IMR-90 (cell line): Measurements from ENCODE around the gene HAGHL. TPM values are rescaled to one million over a fixed set of nuclear protein-coding genes. Genes with fewer than 3 reads are reported as not detected.

Experiments used
- ATAC-seq: fragments of 200-7000 bp; cut with Tn5 transposase; 2 replicates; pipeline ENCODE4 v1.9.1; 2020; ENCODE audit warnings: low read depth, mild to moderate bottlenecking, moderate library complexity
- BruUV-seq: library from RNA; stranded (reverse); fragments of 400-500 nt; replicated peaks from 2 replicates; lab custom pipeline; 2021; lab: Mats Ljungman, UMichigan
- CTCF ChIA-PET: fragments of 300-600 bp; formaldehyde crosslinking; extraction: SDS; loops from one replicate; lab custom pipeline; 2021; ENCODE audit warnings: antibody characterized with exemption; lab: Yijun Ruan, JAX
- POLR2A ChIA-PET: fragments of 300-600 bp; sonication (Branson Sonifier 250); formaldehyde crosslinking; loops from one replicate; lab custom pipeline; 2022; ENCODE audit warnings: antibody characterized with exemption; ENCODE audit not compliant: unreplicated experiment; lab: Charles Lee
- DNase-seq: peaks from one replicate; pipeline ENCODE4 v3.0.0; 2013
- H2AFZ ChIP-seq: replicated peaks from 2 replicates; pipeline ENCODE3; 2013; ENCODE audit warnings: low read length, mild to moderate bottlenecking; ENCODE audit not compliant: poor library complexity
- H2AK5ac ChIP-seq: 2 replicates; pipeline ENCODE4 v1.6.1; 2013; ENCODE audit warnings: low read depth, low read length, inconsistent platforms
- H2AK9ac ChIP-seq: replicated peaks from 2 replicates; pipeline ENCODE3; 2013; ENCODE audit warnings: mild to moderate bottlenecking, low read depth, low read length, moderate library complexity; ENCODE audit not compliant: poor library complexity
- H2BK120ac ChIP-seq: 2 replicates; pipeline ENCODE4 v1.6.1; 2013; ENCODE audit warnings: low read depth, low read length, inconsistent platforms
- H2BK15ac ChIP-seq: 3 replicates; pipeline ENCODE4 v1.6.1; 2013; ENCODE audit warnings: low read depth, low read length, inconsistent platforms
- H2BK20ac ChIP-seq: 2 replicates; pipeline ENCODE4 v1.6.1; 2013; ENCODE audit warnings: low read depth, mild to moderate bottlenecking, inconsistent platforms, low read length, moderate library complexity
- H2BK5ac ChIP-seq: 2 replicates; pipeline ENCODE4 v1.6.1; 2013; ENCODE audit warnings: mild to moderate bottlenecking, low read depth, low read length, inconsistent platforms; ENCODE audit not compliant: poor library complexity, severe bottlenecking
- H3K14ac ChIP-seq: replicated peaks from 2 replicates; pipeline ENCODE4 v1.6.1; 2013; ENCODE audit warnings: low read depth, low read length, inconsistent platforms
- H3K18ac ChIP-seq: 2 replicates; pipeline ENCODE4 v1.6.1; 2013; ENCODE audit warnings: low read depth, low read length, control low read depth
- H3K23ac ChIP-seq: 2 replicates; pipeline ENCODE4 v1.6.1; 2013; ENCODE audit warnings: low read depth, low read length, inconsistent platforms
- H3K27ac ChIP-seq: 2 replicates; pipeline ENCODE4 v1.5.1; 2013; ENCODE audit warnings: mild to moderate bottlenecking, control low read depth, low read length; ENCODE audit not compliant: insufficient read depth
- H3K27me3 ChIP-seq: 2 replicates; pipeline ENCODE4 v1.6.1; 2013; ENCODE audit warnings: low read length; ENCODE audit not compliant: control insufficient read depth, insufficient read depth
- H3K36me3 ChIP-seq: 2 replicates; pipeline ENCODE4 v1.6.1; 2013; ENCODE audit warnings: low read length, mixed read lengths; ENCODE audit not compliant: control insufficient read depth, insufficient read depth
- H3K4ac ChIP-seq: 2 replicates; pipeline ENCODE4 v1.6.1; 2013; ENCODE audit warnings: low read depth, low read length, inconsistent platforms
- H3K4me1 ChIP-seq: 2 replicates; pipeline ENCODE4 v1.6.1; 2013; ENCODE audit warnings: low read length, mixed read lengths; ENCODE audit not compliant: control insufficient read depth, insufficient read depth
- H3K4me2 ChIP-seq: 2 replicates; pipeline ENCODE4 v1.6.1; 2013; ENCODE audit warnings: low read depth, mild to moderate bottlenecking, control low read depth, low read length, moderate library complexity
- H3K4me3 ChIP-seq: 2 replicates; pipeline ENCODE4 v1.5.1; 2013; ENCODE audit warnings: low read depth, mild to moderate bottlenecking, control low read depth, low read length, moderate library complexity; ENCODE audit not compliant: insufficient read depth
- H3K56ac ChIP-seq: 2 replicates; pipeline ENCODE4 v1.6.1; 2013; ENCODE audit warnings: low read length, inconsistent platforms; ENCODE audit not compliant: insufficient read depth; ENCODE audit errors: extremely low read depth
- H3K79me1 ChIP-seq, 2 experiments: 2 replicates each; pipeline ENCODE4 v1.6.1; 2013; ENCODE audit warnings: low read length in 2 of 2, inconsistent platforms in 1 of 2, low read depth in 1 of 2
- H3K9ac ChIP-seq: 2 replicates; pipeline ENCODE4 v1.6.1; 2013; ENCODE audit warnings: low read depth, low read length, control low read depth
- H3K9me1 ChIP-seq: 2 replicates; pipeline ENCODE4 v1.6.1; 2013; ENCODE audit warnings: low read length, inconsistent platforms; ENCODE audit not compliant: insufficient read depth
- H3K9me3 ChIP-seq: 2 replicates; pipeline ENCODE4 v1.6.1; 2013; ENCODE audit warnings: low read length; ENCODE audit not compliant: control insufficient read depth, insufficient read depth
- H4K20me1 ChIP-seq: 2 replicates; pipeline ENCODE4 v1.6.1; 2013; ENCODE audit warnings: low read length, inconsistent platforms; ENCODE audit not compliant: insufficient read depth
- H4K5ac ChIP-seq: 2 replicates; pipeline ENCODE4 v1.6.1; 2013; ENCODE audit warnings: mild to moderate bottlenecking, low read depth, low read length, control low read depth
- H4K8ac ChIP-seq, 2 experiments: 2 replicates each; pipeline ENCODE4 v1.6.1; 2013; ENCODE audit warnings: low read depth in 2 of 2, low read length in 2 of 2, control low read depth in 1 of 2, inconsistent platforms in 1 of 2
- H4K91ac ChIP-seq: 2 replicates; pipeline ENCODE4 v1.6.1; 2013; ENCODE audit warnings: low read depth, low read length, inconsistent platforms; ENCODE audit not compliant: insufficient read depth
- BHLHE40 ChIP-seq: fragments of 150-350 bp; IDR thresholded peaks from 2 replicates; pipeline ENCODE4 v1.6.1; 2016; ENCODE audit warnings: mild to moderate bottlenecking, low read depth, low read length
- CEBPB ChIP-seq: IDR thresholded peaks from 2 replicates; pipeline ENCODE4 v1.6.1; 2012; ENCODE audit warnings: low read depth, low read length, improper control_type of control experiment
- CHD1 ChIP-seq: IDR thresholded peaks from 2 replicates; pipeline ENCODE4 v1.6.1; 2012; ENCODE audit warnings: low read depth, low read length, improper control_type of control experiment
- FOS ChIP-seq: fragments of 150-350 bp; IDR thresholded peaks from 2 replicates; pipeline ENCODE4 v1.6.1; 2016; ENCODE audit warnings: low read depth, low read length
- MAFK ChIP-seq: IDR thresholded peaks from 2 replicates; pipeline ENCODE4 v1.6.1; 2012; ENCODE audit warnings: low read depth, low read length, improper control_type of control experiment
- MAZ ChIP-seq: IDR thresholded peaks from 2 replicates; pipeline ENCODE4 v1.6.1; 2012; ENCODE audit warnings: low read depth, mild to moderate bottlenecking, low read length, improper control_type of control experiment, moderate library complexity, borderline replicate concordance
- MXI1 ChIP-seq: IDR thresholded peaks from 2 replicates; pipeline ENCODE4 v1.6.1; 2012; ENCODE audit warnings: low read depth, mild to moderate bottlenecking, low read length, moderate library complexity, borderline replicate concordance
- NFE2L2 ChIP-seq: fragments of 150-350 bp; IDR thresholded peaks from 2 replicates; pipeline ENCODE4 v1.6.1; 2016; ENCODE audit warnings: low read depth, mild to moderate bottlenecking, low read length
- RAD21 ChIP-seq: IDR thresholded peaks from 2 replicates; pipeline ENCODE4 v1.6.1; 2012; ENCODE audit warnings: low read length, improper control_type of control experiment
- RCOR1 ChIP-seq: IDR thresholded peaks from 2 replicates; pipeline ENCODE4 v1.6.1; 2012; ENCODE audit warnings: mild to moderate bottlenecking, low read length, improper control_type of control experiment; ENCODE audit not compliant: insufficient replicate concordance
- RFX5 ChIP-seq: IDR thresholded peaks from 2 replicates; pipeline ENCODE4 v1.8.0; 2012; ENCODE audit warnings: low read depth, mild to moderate bottlenecking, low read length, moderate library complexity
- SMC3 ChIP-seq: fragments of 150-350 bp; IDR thresholded peaks from 2 replicates; pipeline ENCODE4 v1.6.1; 2016; ENCODE audit warnings: low read depth, mild to moderate bottlenecking, antibody characterized with exemption, low read length, moderate library complexity
- WGBS, 2 experiments: methylation state at CpG; one replicate each; pipeline versions ENCODE4 v1.1.5 to v1.1.7; 2013; ENCODE audit warnings: missing lambda C conversion rate in 2 of 2; ENCODE audit not compliant: insufficient read length in 1 of 2; ENCODE audit errors: extremely low coverage in 2 of 2; 5-methylcytosine and 5-hydroxymethylcytosine counted together
- dilution Hi-C: fragments of 300-500 bp; cut with HindIII; formaldehyde crosslinking; loops from one replicate; pipeline ENCODE4 v1.14.3; 2018; ENCODE audit warnings: low sequenced_read_pairs; ENCODE audit not compliant: unreplicated experiment
- in situ Hi-C: fragments of 300-500 bp; cut with MboI; formaldehyde crosslinking; loops from 3 replicates; pipeline ENCODE4 v1.14.3; 2019; ENCODE audit warnings: low sequenced_read_pairs, inconsistent platforms, mixed read lengths
- intact Hi-C: fragments of 100-400 bp; cut with micrococcal nuclease; formaldehyde crosslinking; loops from 2 replicates; pipeline ENCODE4 v1.10.0; 2022
- polyA plus RNA-seq, 3 experiments: library from polyadenylated mRNA; depleted of rRNA; stranded (reverse); fragments of >200 nt; gene quantifications; 2 replicates each; pipeline ENCODE4 v1.2.3, GENCODE V29; 2012; ENCODE audit warnings: low replicate concordance in 1 of 3
- total RNA-seq: library from RNA; depleted of rRNA; stranded (reverse); fragments of >200 nt; gene quantifications from 2 replicates; pipeline ENCODE4 v1.2.3, GENCODE V29; 2012
- TF ChIP-seq, protein P1 (sequence below): conservative IDR thresholded peaks from 2 replicates; pipeline ENCODE4 v1.5.1; 2012; ENCODE audit warnings: mild to moderate bottlenecking, low read depth, low read length, improper control_type of control experiment
- TF ChIP-seq, protein P2 (sequence below): fragments of 150-350 bp; IDR thresholded peaks from 2 replicates; pipeline ENCODE4 v1.6.1; 2017; ENCODE audit warnings: mild to moderate bottlenecking, antibody characterized with exemption, low read length, low read depth

The HAGHL gene
- total and polyA plus RNA-seq, 2 of the 4 experiments (the other 2 are of a cell fraction) = 3.0 to 12.5 TPM

DNA sequence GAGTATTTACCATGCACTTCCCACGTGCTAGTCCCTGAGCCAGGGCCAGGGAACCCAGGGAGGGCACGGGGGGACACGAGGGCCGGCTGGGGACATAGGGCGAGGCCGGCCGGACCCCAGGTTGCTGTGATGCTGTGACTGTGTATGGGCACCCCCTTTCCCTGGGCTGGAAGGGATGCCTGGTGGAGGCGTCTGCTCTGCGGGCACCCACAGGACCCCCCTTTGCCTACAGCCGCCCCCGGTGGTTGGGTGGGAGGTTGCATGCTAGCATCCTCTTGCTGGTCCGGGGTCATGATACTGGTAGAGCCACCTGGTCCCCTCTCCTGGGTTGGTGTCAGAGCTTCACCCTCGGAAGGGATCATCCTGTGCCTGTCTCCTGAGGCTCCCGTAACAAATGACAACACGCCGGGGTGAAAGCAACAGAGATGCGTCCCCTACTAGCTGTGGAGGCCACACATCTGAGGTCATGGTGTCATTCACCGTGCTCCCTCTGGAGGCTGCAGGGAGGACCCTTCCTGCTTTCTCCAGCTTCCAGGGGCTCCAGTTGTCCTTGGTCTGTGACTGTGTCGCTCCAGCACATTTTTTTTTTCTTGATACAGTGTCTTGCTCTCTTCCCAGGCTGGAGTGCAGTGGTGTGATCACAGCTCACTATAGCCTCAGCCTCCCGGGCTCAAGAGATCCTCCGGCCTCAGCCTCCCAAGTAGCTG is 17.0 kb downstream of the HAGHL start:
- peaks cover 7 to 15% of the 10 kb centered on the region in 2 experiments for H3K79me1 ChIP-seq
- H3K4me2 ChIP-seq = no peak overlapping the region
- H3K9me3 ChIP-seq = no peaks in the 10 kb centered on the region
- intact Hi-C loops = loop anchor here (5.0 kb wide), 1 partner anchor 43 kb away; the partner anchor contains the start of genes CHTF18 and RPUSD1
- dilution Hi-C loops = no loop called here
- peaks cover 4% of the 10 kb centered on the region; the same call in 1 of the 2 replicates for H3K9me1 ChIP-seq
- H3K9ac ChIP-seq = no peak overlapping the region
- H3K14ac ChIP-seq = no peak overlapping the region
- in situ Hi-C loops = no loop called here
- POLR2A ChIA-PET = no interaction called here
- H3K56ac ChIP-seq = no peak overlapping the region
- H2AFZ ChIP-seq = no peak overlapping the region
- H3K4me1 ChIP-seq = peaks cover 5% of the 10 kb centered on the region; the same call in 1 of the 2 replicates
- no peak overlapping the region for H3K4ac ChIP-seq
- no peak overlapping the region for H2BK20ac ChIP-seq
- H4K8ac ChIP-seq = no peak overlapping the region
- no peak overlapping the region for H3K18ac ChIP-seq
- H3K27me3 ChIP-seq = no peaks in the 10 kb centered on the region
- WGBS, 2 experiments = 73% methylated on average over 11 of the region's 21 CpGs; no CpG with 5 or more reads in 1 of the 2 experiments
- CTCF ChIA-PET = no interaction called here
- no TSS peak for BruUV-seq
- H4K5ac ChIP-seq = no peak overlapping the region
- DNase-seq = no peak
- H4K91ac ChIP-seq = no peak overlapping the region
- no peak overlapping the region for H2BK120ac ChIP-seq
- no peak overlapping the region for H3K4me3 ChIP-seq
- no peak overlapping the region for H2BK5ac ChIP-seq
- no peak overlapping the region for H2AK5ac ChIP-seq
- no peak overlapping the region for H3K27ac ChIP-seq
- no peak for ATAC-seq
- H3K23ac ChIP-seq = no peak overlapping the region
- 0 out of 2 replicates have a peak, but pooled peaks cover 5% of the 10 kb centered on the region for H4K20me1 ChIP-seq
- H3K36me3 ChIP-seq = 0 out of 2 replicates have a peak, but pooled peaks cover 1% of the 10 kb centered on the region
- H2AK9ac ChIP-seq = no peak overlapping the region
- no peak overlapping the region for H2BK15ac ChIP-seq
- TF ChIP-seq RFX5 (no peak), RAD21 (no peak), CHD1 (no peak), BHLHE40 (no peak), MAZ (no peak), FOS (no peak), CEBPB (no peak), MAFK (no peak), MXI1 (no peak), RCOR1 (no peak), NFE2L2 (no peak), SMC3 (no peak)
- TF ChIP-seq, protein P1, sequence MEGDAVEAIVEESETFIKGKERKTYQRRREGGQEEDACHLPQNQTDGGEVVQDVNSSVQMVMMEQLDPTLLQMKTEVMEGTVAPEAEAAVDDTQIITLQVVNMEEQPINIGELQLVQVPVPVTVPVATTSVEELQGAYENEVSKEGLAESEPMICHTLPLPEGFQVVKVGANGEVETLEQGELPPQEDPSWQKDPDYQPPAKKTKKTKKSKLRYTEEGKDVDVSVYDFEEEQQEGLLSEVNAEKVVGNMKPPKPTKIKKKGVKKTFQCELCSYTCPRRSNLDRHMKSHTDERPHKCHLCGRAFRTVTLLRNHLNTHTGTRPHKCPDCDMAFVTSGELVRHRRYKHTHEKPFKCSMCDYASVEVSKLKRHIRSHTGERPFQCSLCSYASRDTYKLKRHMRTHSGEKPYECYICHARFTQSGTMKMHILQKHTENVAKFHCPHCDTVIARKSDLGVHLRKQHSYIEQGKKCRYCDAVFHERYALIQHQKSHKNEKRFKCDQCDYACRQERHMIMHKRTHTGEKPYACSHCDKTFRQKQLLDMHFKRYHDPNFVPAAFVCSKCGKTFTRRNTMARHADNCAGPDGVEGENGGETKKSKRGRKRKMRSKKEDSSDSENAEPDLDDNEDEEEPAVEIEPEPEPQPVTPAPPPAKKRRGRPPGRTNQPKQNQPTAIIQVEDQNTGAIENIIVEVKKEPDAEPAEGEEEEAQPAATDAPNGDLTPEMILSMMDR = no peak; the same call in 1 of the 2 replicates
- TF ChIP-seq, protein P2, sequence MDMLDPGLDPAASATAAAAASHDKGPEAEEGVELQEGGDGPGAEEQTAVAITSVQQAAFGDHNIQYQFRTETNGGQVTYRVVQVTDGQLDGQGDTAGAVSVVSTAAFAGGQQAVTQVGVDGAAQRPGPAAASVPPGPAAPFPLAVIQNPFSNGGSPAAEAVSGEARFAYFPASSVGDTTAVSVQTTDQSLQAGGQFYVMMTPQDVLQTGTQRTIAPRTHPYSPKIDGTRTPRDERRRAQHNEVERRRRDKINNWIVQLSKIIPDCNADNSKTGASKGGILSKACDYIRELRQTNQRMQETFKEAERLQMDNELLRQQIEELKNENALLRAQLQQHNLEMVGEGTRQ = no peak
